GM21737 (cell line): ENCODE results near the gene SNAP25.

ENCODE experiments used
- ATAC-seq: cut with Tn5 transposase; IDR thresholded peaks from one replicate; pipeline ENCODE4 v1.9.1; 2021; ENCODE audit warnings: mild to moderate bottlenecking, moderate library complexity; ENCODE audit not compliant: unreplicated experiment

Gene SNAP25

DNA sequence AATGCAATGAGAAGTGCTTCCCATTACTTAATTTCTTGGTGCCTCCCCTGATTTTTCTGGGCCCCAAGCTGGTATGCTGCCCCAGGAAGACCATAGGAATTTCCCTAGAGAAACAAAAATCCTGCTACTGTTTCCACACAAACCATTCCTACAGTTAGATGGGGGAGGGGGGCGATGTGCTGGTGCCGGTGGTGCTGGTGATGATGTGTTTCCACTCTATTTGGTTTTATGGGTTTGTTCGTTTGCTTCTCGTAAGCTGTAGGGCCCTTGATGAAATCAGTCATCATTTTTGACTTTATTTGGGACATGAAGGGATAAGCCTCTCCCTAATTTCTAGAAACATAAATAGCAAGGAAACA, 110.2 kb downstream of the SNAP25 start:
- ATAC-seq, result no peak

DNA sequence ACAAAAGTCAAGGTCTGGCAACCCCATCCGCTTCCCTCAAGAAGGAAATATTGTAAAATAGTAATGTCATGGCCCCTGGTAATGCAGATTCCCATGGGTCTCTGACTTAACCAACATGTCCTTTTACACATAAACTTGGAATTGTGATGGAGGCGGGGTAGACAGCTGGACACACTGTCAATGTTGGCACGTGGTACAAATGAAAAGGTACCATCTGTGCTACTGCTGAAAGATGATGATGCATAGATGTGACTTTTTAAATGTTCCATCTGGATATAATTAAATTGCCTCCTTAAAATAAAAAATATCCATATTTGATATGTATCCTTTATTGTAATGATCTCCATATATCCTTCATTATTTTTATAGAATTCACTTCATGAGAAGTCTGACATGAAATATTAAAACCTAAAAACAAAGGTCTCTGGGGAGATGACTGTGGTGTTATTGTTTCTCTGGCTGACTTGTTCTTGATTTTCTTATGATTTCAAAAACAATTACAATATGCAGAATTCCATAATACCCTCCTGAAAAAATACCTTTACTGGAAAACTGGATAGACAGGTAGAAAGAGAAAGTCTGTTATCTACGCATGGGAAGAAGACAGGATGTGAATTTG, 110.9 kb downstream of the SNAP25 start:
- ATAC-seq, result no peak

DNA sequence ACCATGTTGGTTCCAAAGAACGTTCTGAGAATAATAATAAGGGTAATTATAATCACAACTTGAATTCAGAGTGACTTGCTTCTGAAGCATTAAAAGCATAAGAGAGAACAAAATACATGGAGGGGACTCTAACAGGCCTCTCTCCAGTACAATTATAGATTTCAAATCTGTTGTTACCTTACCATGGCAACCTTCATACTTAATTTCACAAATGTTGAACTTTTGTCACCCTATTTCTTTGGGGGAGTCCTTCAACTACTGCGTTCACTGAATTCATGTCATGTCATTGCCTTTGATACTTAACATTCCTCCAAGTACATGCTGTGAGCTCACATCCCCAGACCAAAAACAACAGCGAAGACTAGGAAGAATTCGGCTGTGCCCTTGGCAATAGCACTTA, 111.4 kb downstream of the SNAP25 start:
- no peak for ATAC-seq

DNA sequence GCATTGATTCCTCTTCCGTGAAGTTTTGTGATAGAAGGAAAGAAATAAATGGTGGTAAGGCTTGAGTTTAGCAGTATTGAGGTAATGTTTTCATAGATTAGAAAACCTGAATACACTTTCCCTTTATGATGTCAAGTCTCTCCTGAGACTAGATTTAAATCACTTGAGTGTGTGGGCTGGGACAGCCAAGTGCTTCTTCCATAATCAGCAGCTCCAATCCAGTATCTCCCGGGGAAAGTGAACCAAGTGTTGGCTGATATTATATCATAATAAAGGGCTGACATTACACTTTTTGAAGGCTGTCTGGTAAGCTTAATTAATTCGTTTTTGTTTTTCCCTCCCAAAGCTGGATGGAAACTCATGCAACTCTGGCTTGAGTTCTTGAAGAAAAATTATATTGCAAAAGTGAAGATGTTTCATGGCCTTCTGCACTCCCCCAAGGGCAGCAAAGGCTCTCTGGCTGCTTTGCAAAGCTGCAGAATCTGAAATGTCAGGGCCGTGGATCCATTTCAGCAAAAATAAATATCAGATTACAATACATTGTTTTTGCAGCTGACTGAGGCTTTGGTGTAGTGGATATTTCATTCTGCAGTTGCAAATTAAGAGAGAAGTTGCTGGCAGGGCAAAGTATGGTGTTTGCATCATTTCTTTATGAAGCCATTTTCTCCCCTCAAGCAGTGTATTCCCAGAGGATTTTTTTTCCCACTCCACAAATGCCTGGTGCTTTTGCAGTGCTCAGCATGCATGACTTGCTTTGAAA, 114.2 kb downstream of the SNAP25 start:
- ATAC-seq, result no peak

DNA sequence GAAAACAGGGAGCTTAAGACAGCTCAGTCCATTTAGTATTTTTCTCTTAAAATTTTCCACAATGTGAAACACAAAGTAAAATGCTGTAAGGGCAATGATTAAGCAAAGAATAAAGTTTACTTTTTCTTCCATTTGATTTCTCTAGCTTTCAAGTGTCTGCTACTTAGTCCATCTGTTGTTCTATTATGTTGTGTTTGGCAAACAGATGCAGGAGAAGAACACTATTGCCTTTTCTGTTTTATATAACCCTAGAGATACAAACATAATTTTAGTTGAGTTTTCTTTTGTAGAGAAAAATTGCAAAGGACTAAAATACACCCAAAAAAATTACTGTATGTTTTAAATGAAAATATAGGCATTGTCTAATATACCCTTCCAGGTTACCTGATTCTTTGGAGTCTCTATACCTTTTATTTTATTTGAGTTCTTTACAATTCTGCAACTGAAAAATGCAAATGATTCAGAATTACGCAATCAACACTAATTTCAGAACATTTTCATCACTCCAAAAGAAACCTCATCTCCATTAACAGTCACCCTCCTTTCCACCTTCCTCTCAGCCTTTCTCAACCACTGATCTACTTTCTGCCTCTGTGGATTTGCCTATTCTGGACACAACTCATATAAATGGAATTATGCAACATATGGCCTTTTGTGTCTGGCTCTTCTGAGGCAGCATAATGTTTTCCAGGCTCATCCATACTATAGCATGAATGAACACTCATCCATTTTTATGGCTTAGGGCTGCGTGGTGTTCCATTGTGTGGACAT, 118.5 kb downstream of the SNAP25 start:
- ATAC-seq, result no peak

DNA sequence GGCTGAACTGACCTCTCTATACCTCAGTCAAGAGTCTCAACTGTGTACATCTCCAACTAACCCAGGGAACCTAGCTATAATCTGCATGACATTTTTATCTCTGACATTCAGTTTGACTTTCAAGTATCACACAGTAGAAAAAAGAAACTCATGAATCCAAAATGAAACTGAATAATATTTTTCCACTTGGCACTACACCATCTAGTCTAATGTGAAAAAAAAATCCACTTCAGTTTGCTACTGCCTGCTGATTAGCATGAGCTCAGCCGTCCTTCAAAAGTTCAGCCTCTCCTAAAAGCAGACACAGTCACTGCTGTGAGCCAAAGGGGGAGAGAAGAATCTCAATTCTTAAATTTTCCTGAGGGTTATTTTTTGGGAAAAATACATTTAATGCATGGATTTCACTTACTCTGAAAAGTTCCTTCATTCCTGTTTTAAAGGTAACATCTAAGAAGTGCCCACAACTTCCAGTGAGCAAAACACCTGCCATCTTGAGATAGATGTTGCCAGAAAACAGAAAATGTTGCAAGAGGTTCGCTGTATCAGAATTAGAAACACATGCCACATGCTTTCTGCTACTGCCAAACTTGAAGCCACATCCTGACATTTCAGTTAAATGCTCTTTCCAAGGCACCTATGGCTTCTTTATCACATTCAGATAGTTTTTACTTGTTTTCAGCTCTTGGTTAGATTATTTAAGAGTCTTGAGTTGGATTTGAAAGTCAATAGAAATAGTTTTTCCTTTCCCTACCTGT, 120.0 kb downstream of the SNAP25 start:
- no peak for ATAC-seq

DNA sequence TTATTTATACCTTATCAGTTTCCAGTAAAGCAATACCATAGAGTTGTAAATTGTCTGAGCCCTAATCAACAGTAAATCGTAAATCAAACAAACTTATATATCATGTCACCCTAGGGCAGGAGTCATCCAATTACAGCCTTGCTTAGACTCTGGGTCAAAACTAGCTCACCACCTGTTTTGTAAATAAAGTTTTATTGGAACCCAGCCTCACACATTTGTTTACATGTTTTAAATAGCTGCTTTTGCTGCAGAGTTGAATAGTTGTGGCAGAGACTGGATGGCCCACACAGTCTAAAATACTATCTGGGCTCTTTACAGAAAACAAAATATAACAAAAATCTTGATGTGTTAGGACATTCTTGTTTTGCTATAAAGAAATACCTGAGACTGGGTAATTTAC, 121.0 kb downstream of the SNAP25 start:
- no peak for ATAC-seq

DNA sequence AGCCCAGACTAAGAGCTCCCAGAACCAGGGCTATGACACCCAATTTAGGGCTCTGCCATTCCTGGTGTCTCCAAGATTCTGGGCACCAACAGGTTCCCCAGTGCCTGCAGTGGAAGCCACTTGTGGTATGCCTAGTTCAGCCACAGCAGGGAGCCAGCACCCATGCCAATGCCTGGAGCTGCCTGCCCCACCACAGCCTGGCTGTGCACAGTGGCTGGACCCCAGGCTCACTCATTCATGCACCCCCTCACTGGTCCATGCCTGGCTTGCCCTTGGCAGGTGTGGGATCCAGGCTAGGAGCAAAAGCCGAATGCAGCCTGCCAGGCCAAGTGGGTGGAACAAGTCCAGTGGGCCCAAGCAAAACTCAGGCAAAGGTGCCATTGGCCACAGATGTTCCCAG, 123.5 kb downstream of the SNAP25 start:
- no peak for ATAC-seq

DNA sequence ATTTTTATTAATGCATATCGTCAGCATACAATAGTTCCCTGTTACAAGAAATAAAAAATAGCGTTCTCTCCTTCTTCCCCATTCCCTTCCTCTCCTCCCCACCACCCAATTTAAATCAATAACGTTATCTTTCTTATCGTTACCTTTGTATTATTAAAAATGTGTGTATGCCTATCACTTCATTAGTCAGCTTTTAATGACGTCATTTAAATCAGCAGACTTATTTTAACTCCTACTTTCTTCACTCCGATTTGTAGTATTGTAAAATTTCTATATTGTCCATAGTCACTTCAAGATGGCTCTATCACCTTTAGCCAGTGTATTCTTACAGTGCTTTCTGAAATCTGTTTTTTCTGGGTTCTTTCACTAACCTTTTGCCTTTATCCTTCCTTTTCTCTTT, 126.3 kb downstream of the SNAP25 start:
- ATAC-seq, result no peak

DNA sequence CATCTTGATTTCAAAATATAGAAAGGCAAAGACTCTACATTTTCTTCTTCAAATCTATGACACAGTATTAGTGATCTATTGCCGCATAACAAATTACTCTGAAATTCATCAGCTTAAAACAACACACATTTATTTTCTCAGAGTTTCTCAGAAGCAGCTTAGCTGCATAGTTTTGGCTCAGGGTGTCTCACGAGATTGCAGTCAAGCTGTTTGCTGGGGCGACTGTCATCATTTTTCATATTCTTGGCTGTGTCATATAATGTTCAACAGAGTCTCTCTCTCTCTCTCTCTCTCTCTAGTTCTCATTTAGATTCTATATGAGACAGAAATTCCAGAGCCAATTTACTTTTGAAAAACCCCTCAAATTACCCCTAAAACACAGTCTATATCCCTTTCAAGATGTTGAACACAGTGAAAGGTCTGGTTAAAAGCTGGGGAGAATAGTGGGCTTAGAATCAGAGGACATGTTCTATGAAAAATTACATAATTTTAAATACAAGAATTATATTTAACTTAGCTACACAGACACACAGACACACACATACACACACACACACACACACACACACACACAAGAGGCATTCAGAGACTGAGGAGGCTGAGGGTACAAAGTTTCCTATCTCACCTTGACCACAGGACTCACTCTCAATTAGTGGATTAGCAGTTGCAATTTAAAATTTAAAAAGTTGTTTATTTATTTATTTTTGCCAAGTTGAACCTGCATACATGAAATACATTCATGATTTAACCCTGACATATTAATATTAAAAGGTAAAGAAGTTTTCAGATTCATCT, 128.7 kb downstream of the SNAP25 start:
- no peak for ATAC-seq

DNA sequence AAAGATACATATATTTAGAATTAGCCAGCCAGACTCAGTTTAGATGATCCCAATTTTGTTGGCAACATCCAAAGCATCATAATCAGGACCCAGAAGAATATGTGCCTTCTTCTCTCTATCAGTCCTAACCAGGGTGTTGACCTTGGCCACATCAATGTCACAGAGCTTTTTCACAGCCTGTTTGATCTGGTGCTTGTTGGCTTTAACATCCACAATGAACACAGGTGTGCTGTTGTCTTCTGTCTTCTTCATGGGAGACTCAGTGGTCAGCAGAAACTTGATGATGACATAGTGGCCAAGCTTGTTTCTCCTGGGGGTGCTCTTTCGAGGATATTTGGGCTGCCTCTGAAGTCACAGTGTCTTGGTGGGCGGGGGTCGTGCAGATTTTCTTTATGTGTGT, 130.5 kb downstream of the SNAP25 start:
- ATAC-seq, result no peak

DNA sequence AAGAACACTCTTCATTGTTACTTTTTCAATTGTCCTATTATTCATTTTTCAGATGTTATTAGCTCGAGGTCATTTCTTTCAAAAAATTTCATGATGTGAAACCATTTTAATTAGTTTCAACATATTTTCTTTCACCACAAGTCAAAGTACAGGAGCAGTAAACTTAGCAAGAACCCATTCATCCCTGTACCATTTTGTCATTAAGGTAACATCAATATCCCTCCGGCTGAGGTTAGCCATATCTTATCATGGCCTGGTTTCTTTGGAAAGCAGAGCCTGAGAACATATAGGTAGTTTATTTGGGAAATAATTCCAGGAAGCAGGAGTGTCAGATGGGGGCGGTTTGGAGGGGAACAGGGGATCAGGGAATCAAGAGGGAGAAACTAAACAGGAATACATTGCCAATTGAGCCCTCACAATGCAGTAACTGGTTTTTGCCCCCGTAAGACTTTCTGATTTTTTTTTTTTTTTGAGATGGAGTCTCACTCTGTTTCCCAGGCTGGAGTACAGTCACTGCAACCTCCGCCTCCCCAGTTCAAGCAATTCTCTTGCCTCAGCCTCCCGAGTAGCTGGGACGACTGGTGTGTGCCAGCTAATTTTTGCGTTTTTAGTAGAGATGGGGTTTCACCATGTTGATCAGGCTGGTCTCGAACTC, 131.7 kb downstream of the SNAP25 start:
- no peak for ATAC-seq

DNA sequence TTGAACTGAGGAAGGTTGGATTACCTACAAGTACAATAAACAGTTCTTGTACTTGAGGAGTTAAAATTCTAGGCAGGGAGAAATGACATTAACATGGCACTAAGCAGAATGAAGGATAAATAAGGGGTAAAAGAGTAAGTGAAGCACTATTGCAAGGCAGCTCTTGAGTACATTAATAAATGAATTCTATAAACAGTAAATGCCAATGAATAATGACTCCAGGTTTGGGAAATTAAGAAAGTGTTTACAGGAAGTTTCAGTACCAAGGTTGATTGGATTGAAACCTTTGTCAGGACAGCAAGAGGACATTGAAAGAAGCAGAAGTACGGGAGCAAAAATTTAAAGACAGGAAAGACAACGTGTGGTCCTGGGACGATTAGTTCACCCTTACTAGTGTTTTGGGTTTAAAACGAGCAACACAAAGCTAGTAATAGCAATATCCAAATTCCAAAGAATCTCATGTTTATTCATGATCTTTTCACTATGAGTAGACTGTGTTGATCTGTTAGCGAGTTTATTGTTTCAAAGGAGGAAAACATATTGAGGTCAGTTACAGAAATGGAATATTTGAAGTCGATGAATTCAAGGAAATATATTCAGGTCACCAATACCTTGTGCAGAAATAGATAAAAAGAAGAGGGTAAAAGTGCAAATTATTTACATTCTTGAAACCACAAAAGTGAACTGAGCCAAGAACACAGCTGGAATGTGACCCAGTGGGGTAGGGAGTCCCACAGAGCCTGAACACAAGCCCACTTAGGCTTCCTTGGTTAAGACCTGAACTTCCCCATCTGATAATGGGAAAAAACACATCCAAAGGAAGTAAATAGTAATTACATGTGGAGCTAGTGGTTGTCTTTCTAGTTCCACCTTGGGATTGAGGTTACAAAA, 134.5 kb downstream of the SNAP25 start:
- no peak for ATAC-seq

DNA sequence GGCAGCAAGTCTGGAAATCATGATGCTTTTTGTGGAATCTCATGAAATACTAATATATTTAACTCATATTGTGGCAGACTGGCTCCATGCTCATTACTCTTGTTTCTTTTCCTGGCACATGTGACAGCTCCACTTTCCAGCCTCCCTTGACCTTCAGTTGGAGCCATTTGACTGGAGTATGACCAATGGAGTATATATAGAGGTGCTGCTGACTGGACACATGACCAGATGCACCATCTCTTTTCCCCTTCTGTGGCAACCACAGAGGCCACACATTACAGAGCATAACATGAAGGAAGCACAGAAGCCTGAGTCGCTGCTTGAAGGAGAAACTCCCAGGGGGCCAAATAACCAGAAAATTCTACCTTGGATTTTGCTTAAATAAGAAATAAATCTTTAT, 138.0 kb downstream of the SNAP25 start:
- no peak for ATAC-seq
